ENCODE data around the gene SEPTIN1.
"Not testable (repeated sequence)": the region's sequence is repeated elsewhere in the genome, so short reads cannot be mapped to it uniquely, and the experiment has no call there.

SEPTIN1 gene

DNA sequence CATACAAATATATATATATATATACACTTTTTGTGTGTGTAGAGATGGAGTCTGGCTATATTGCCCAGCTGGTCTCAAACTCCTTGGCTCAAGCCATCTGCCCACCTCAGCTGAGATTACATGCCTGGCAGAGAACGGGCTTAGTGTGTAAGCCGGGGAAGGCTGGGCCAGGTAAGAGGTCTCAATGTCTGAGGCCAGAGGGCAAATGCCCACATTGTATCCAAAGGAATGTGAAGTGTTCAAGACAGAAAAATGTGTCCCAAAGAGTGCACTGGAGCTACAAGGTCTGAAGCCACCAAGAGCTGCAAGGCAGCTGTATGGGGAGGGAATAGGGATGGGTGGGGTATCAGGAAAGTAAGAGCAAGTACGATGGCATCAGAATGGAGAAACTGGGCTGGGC lies 36.1 kb downstream of the SEPTIN1 start:
- in situ Hi-C loops (cut with MboI; ENCODE audit: low sequenced_read_pairs) = no loop called here

GRCh38 chr16:30343491-30343820 lies 38.9 kb downstream of the SEPTIN1 start:
- in situ Hi-C loops (cut with MboI; ENCODE audit: low sequenced_read_pairs) = not testable (repeated sequence)

DNA sequence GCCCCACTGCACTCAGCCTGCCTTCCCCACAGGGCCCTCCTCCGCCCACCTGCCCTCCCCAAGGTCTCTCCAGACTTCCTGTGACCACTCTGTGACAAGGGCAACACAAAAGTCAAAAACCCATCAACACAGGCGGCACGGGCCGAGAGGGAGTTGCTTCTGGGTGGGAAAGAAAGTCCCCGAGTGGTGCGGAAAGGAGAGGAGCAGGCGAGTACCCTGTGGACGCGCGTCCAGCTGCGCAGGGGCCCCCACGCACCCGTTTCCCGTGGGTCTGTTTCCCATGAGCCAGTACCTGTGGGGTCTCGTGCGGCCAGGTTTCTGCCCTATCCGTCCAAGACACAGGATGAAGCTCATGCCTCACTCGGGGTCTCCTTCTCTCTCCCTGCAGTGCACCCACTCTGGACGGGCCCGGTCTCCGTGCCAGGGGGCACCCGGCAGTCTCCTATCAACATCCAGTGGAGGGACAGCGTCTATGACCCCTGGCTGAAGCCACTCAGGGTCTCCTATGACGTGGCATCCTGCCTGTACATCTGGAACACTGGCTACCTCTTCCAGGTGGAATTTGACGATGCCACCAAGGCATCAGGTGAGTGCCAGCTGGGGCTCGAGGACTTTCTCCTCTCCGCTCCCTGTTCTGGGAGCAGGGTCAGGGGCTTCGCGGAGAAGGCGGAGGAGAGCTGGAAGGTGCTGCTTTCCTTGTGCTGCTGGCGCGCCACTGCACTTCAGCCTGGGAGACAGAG lies 39.4 kb downstream of the SEPTIN1 start:
- in situ Hi-C loops (cut with MboI; ENCODE audit: low sequenced_read_pairs) = no loop called here

- in situ Hi-C loops (cut with MboI; ENCODE audit: low sequenced_read_pairs) = not testable (repeated sequence)
These were observed 40.4 kb downstream of the SEPTIN1 start for GRCh38 chr16:30341971-30342370.

DNA sequence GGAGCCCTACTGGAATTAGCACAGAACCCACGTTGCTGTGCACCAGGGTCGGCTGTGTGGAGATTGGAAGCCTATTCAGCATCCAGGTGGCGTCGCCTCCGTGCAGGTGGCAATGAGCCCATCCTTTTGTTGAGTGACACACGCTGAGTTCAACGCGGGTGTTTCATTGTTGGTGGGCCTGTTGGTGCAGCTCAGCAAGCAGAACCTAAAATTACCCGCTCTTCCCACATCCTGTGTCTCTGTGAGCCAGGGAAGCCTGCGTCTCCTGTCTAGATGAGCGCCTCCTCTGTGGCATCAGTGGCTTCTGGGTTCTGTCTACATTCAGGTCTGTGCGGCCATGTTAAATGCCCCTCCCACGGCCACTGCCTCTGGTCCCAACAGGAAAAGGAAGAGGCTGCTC lies 41.7 kb downstream of the SEPTIN1 start:
- in situ Hi-C loops (cut with MboI; ENCODE audit: low sequenced_read_pairs) = no loop called here

GRCh38 chr16:30338715-30339114 lies 43.6 kb downstream of the SEPTIN1 start:
- in situ Hi-C loops (cut with MboI; ENCODE audit: low sequenced_read_pairs) = not testable (repeated sequence)

- in situ Hi-C loops (cut with MboI; ENCODE audit: low sequenced_read_pairs) = not testable (repeated sequence)
These were observed 44.4 kb downstream of the SEPTIN1 start for GRCh38 chr16:30337964-30338357.

DNA sequence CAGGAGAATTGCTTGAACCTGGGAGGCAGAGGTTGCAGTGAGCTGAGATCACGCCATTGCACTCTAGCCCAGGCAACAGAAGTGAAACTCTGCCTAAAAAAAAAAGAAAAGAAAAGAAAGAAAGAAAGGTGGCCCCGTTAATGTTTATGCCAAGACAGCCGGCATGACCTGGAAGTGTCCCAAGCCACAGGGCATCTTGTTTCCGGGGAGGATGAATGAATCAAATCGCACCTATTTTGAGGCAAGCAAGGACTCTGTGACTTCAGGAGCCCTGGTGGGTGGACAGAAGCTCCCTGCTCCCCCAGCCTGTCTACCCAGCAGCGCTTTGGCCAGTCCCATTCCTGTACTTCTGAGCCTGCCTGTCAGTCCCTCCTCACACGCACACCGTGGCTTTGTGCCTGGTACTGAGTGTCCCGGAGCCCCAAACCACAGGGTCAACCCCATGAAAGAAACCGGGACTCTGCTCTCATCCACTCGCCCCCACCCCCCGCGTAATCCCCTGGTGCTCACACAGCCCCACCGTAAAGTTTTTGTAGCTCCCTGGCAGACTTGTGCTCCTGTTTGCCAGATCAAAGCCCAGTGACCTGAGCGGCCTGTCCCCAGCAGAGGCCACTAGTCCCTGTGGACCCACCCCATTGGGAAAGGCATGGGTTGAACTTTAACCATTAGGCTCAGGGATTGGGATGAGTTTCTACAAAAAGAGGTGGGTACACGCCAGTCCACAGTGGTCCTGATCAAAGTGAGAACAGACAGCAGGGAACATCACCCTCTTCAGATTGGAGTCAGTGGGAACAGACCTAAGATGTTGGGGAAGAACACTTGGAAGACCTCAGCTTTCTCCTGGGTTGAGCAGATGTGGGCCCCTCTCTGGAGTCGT lies 46.5 kb downstream of the SEPTIN1 start:
- in situ Hi-C loops (cut with MboI; ENCODE audit: low sequenced_read_pairs) = no loop called here

GRCh38 chr16:30335028-30335597 lies 47.2 kb downstream of the SEPTIN1 start:
- in situ Hi-C loops (cut with MboI; ENCODE audit: low sequenced_read_pairs) = not testable (repeated sequence)

DNA sequence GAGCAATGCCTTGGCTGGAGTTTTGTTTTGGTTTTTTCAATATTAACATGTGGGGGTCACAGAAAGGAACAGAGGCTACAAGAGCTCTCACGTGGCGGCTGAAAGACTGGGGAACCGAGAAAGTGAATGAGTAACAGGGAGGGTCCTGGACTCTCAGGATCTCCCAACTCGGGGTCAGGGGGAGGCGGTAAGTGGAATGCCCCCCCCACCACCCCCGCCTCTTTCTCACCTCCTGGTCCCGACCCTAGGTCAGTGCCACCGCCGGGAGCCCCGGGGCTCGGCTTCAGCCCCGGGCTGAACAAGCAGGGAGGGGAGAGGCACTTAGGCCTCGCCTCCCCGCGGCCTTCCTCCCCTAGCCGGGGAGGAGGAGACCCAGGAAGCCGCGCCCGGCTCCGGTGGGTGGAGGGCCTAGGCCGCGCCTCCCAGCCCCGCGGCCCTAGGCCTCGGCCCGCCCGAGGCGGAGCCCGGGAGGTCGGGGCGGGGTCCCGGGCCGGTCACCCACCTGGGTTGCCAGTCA lies 47.8 kb downstream of the SEPTIN1 start:
- in situ Hi-C loops (cut with MboI; ENCODE audit: low sequenced_read_pairs) = not testable (repeated sequence)
